Ovary (tissue), 9 donors: Measurements from ENCODE around the gene SETD1A. TPM values are rescaled to one million over a fixed set of nuclear protein-coding genes. Genes with fewer than 3 reads are reported as not detected.

Source experiments
- DNase-seq, 5 donors: peaks; one replicate each; pipeline ENCODE4 v3.0.0-alpha.2; 2019 to 2020
- H3K27ac ChIP-seq, 2 donors: fragments of 200-600 bp; one replicate each; pipeline versions ENCODE4 v1.5.1 to v1.8.0; 2019 to 2022
- H3K27me3 ChIP-seq: fragments of 200-600 bp; one replicate; pipeline ENCODE4 v1.8.0; 2022
- H3K36me3 ChIP-seq: fragments of 200-600 bp; sonication (generic); one replicate; pipeline ENCODE4 v1.5.1; 2019
- H3K4me1 ChIP-seq: one replicate; pipeline ENCODE4 v1.8.1; 2013; ENCODE audit warnings: mild to moderate bottlenecking, moderate library complexity; ENCODE audit not compliant: insufficient read depth
- H3K4me3 ChIP-seq: fragments of 200-600 bp; sonication (generic); one replicate; pipeline ENCODE4 v1.5.1; 2017
- H3K9me3 ChIP-seq, 2 donors: fragments of 200-600 bp in 1 of 2; sonication (generic) in 1 of 2; one replicate each; pipeline versions ENCODE4 v1.5.1 to v1.8.1; 2013 to 2019; ENCODE audit warnings: mild to moderate bottlenecking in 1 of 2, moderate library complexity in 1 of 2
- EP300 ChIP-seq: sonication (generic); formaldehyde crosslinking; IDR thresholded peaks from one replicate; pipeline ENCODE4 v1.6.1; 2017; ENCODE audit warnings: antibody characterized with exemption
- POLR2A ChIP-seq: fragments of 450-650 bp; IDR thresholded peaks from one replicate; pipeline ENCODE4 v1.6.1; 2017; ENCODE audit warnings: antibody characterized with exemption, mild to moderate bottlenecking, moderate library complexity
- WGBS, 3 donors: extraction: QIAGEN DNeasy Blood & Tissue Kit in 1 of 3; methylation state at CpG; one replicate each; pipeline versions ENCODE4 v1.1.5 to v1.1.7; 2013 to 2017; 5-methylcytosine and 5-hydroxymethylcytosine counted together
- intact Hi-C, 4 donors: fragments of 100-400 bp; cut with DNase I; formaldehyde crosslinking; loops; one replicate each; pipeline versions ENCODE4 v1.11.0 to v1.15.1; 2022 to 2023
- polyA plus RNA-seq, 2 donors: library from polyadenylated mRNA; stranded (reverse); fragments of 200-250 nt in 1 of 2; fragments of 350-450 nt in 1 of 2; fragmentation: Illumina TruSeq in 1 of 2; extraction: RNeasy Lipid Tissue Mini Kit (QIAGEN cat#74804) in 1 of 2; gene quantifications; one replicate each; pipeline ENCODE4 v1.2.3, GENCODE V29; 2013 to 2014
- total RNA-seq, 7 donors: library from RNA; depleted of rRNA in 2 of 7; stranded (reverse); fragments of >200 nt in 2 of 7; fragmentation: NEBNext Ultra II Directional in 3 of 7; extraction: Animal tissue kit (Norgen Biotek cat#: 25700) in 3 of 7; gene quantifications; one replicate each; pipeline versions ENCODE4 v1.1.0 to v1.2.4, GENCODE V29; 2016 to 2023
- TF ChIP-seq, protein P1 (sequence below), 3 donors: fragments of 450-650 bp in 2 of 3; fragments of 200-600 bp in 1 of 3; IDR thresholded peaks; one replicate each; pipeline versions ENCODE4 v1.5.1 to v1.8.0; 2016 to 2022; ENCODE audit warnings: antibody characterized with exemption in 3 of 3, mild to moderate bottlenecking in 1 of 3
- donor health status: DM: no; HTN: no; CAD: no; lungs with moderate emphysema.
- donor health status: DM: no; HTN: no; CAD: no.
- donor health status: Bipolar disorder and iron deficiency.
- donor health status: DM: yes; HTN: yes; CAD: no.
- donor health status: DM: no; HTN: no; CAD: no.
- donor health status: DM: yes; HTN: yes; CAD: no.

SETD1A gene
- total and polyA plus RNA-seq, 9 donors, result 5.0 to 31.8 (median 24.7) TPM

DNA sequence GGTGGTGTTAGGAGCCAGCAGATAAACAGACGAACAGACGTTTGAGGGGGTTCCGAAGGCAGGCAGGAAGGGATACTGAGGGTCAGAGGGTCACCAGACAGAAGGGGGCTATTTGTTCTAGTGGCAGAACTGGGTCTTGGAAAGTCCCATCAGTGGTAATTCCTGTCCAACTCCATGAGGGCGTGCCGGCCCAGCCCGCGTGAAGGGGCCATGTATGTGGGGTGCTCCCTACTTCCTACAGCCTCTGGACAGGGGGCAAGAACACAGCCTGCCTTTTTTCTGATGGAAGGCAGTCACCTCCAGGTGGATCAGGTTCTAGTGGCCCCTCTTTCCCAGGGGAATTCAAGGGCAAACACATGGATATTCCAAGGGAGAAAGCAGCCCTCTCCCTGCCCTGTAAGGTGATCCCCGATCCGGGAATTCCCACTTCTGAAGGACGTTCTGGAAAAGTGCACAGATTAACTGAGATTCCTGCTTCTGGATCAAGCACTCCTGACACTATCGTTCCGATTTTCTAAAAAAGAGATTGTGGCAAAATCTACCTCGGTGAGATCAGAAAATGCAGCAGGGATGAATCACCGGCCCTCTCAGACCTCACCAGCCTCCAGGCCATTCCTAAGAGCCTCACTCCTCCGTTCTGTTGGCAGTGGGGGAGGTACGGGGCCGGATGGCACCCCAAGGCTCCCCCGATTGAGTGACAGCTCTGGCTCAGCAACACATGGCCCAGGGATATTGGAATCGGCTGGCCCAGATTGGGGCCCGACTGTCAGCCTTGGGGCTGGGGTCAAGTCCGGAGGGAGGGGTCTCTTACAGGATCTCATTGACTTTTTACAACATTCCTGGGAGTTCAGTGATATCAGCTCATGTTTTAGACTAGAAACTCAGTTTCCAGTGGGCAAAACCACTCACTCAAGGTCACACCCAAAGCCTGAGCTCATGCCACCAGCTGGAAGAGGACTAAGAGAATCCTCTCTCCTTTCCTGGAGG is 40.5 kb downstream of the SETD1A start:
- WGBS, 3 donors, result 49 to 50% (median 50%) methylated on average over 21 of the region's 21 CpGs
- DNase-seq, result no peak
- no peaks in the 10 kb centered on the region for H3K27me3 ChIP-seq
- no peaks in the 10 kb centered on the region for H3K36me3 ChIP-seq
- intact Hi-C loops, result loop anchor here in 1 of 4 donors (10.0 kb wide), 1 partner anchor 187 kb away; the partner anchor contains the start of gene FUS
- H3K4me1 ChIP-seq, result peaks cover 22% of the 10 kb centered on the region
- H3K27ac ChIP-seq, result peak overlapping the region; percentile 31 to 33
- TF ChIP-seq POLR2A (no peak), EP300 (no peak)
- TF ChIP-seq, protein P1, sequence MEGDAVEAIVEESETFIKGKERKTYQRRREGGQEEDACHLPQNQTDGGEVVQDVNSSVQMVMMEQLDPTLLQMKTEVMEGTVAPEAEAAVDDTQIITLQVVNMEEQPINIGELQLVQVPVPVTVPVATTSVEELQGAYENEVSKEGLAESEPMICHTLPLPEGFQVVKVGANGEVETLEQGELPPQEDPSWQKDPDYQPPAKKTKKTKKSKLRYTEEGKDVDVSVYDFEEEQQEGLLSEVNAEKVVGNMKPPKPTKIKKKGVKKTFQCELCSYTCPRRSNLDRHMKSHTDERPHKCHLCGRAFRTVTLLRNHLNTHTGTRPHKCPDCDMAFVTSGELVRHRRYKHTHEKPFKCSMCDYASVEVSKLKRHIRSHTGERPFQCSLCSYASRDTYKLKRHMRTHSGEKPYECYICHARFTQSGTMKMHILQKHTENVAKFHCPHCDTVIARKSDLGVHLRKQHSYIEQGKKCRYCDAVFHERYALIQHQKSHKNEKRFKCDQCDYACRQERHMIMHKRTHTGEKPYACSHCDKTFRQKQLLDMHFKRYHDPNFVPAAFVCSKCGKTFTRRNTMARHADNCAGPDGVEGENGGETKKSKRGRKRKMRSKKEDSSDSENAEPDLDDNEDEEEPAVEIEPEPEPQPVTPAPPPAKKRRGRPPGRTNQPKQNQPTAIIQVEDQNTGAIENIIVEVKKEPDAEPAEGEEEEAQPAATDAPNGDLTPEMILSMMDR (IDR thresholded peaks at IDR 0.05), result no peak
- no peaks in the 10 kb centered on the region for H3K9me3 ChIP-seq
- H3K4me3 ChIP-seq, result peak overlapping the region; percentile 40

DNA sequence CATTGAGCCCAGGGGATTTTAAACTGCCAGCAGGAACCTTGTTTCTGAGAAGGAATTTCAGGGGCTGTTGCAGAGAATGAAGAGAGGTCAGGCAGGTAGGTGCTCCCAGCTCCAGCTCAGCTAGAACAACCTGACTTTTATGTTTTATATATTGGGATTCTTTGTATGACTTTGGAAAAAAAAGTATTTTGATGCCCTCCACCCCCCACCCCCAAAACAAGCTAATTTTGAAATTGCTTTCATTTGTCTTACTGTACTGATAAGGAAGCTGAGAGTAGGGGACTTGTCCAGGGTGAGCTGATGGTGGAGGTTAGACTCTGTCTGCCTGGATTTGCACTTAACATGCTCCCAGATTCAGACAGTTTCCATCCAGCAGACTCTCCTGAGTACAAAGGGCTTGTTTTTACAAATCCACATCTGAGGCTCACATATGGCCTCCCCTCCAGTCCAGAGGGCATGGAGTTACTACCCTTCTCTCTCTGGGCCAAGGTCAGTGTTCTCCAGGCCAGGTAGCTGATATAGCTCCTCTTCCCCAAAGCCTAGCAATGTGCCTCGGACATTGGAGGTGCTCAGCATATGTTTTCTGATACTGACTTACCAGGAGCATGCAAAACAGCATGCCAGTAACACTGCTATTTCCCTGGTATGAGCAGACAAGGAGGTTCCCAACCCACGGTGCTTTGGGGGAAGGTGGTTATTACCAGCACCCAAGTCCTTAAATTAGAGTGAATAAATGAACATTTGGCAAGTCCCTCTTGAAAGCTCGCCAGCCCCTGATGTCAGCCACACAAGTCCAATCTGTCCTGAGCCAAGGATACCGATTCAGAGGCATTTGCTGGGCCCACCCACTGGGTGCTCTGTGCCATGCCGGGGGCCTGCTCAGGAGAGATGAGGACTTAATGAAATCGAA is 41.6 kb downstream of the SETD1A start:
- intact Hi-C loops, result loop anchor here in 1 of 4 donors (10.0 kb wide), 1 partner anchor 186 kb away; the partner anchor contains the start of gene FUS
- TF ChIP-seq, protein P1 (IDR thresholded peaks at IDR 0.05), result no peak
- TF ChIP-seq POLR2A, result no peak
- TF ChIP-seq EP300, result no peak
- Histone ChIP-seq H3K27ac (peak overlapping the region in 1 of 2 donors; percentile 33), H3K4me3 (no peak overlapping the region), H3K36me3 (no peaks in the 10 kb centered on the region), H3K4me1 (peaks cover 22% of the 10 kb centered on the region), H3K27me3 (no peaks in the 10 kb centered on the region), H3K9me3 (no peaks in the 10 kb centered on the region)
- WGBS, 3 donors, result 46 to 52% (median 48%) methylated on average over 6 of the region's 6 CpGs
- DNase-seq, result peak in 1 of 5 donors; percentile 41

- peaks cover 22% of the 10 kb centered on the region for H3K4me1 ChIP-seq
- no peak for TF ChIP-seq POLR2A
- TF ChIP-seq, protein P1 (IDR thresholded peaks at IDR 0.05), result no peak
- TF ChIP-seq EP300, result no peak
- no peaks in the 10 kb centered on the region for H3K9me3 ChIP-seq
- H3K4me3 ChIP-seq, result no peak overlapping the region
- intact Hi-C loops, result no loop called here
- H3K27ac ChIP-seq, result no peak overlapping the region
- H3K27me3 ChIP-seq, result no peaks in the 10 kb centered on the region
- H3K36me3 ChIP-seq, result no peaks in the 10 kb centered on the region
- 84 to 92% (median 90%) methylated on average over 19 of the region's 19 CpGs for WGBS, 3 donors
- no peak for DNase-seq
These were observed 43.3 kb downstream of the SETD1A start for GRCh38 chr16:31000671-31001382.
